HG02623 (cell line): Measurements from ENCODE around the gene GPATCH2L.

Experiments used
- ATAC-seq: cut with Tn5 transposase; IDR thresholded peaks from one replicate; pipeline ENCODE4 v1.9.1; 2021; ENCODE audit warnings: moderate library complexity; ENCODE audit not compliant: unreplicated experiment

Gene GPATCH2L

DNA sequence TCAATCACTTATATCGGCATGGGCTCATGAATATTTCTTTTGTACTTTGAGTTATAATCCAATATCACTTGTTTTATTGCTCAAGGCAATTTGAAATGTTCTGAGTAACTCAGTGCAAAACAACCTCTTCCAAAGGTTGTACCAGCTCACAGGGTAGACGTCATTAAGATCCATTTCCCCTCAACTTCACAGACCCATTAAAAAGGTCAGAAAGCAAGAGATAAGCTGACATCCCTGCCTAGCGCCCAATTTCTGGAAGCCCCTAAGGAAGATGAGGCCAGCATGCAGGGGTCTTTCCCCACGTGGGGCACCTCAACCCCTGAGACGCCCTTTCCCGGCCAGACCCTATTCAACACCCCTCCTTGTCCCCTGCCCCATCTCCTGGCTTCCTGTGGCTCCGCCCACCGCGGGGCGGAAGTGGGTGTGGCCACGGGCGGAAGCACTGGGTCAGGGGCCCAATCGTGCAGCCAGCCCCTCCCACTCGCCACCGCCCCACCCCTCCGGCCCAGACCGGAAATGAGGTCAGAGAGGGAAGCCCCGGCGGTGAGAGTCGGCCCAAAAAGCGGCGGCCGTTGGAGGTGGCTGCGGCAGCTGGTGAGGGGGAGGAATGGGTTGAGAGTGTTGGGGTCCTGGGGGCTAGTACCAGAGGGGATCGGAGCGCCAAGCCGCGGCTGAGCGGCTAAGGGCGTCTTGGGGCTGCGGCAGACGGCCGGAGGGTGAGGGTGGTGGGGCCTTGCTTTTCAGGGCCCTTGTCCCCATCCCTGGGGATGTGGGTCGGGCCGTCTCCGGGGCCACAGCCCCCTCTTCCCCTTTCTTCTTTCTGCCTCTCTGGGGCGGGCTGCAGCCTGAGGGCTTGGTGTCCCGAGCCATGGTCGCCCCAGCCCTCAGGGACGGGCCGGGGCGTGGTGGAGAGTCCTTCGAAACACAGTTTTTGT, at the start of gene GPATCH2L:
GPATCH2L (plus strand) TSS at position 525 of the 935 bp plus-strand sequence. CDS start 2,442 bp downstream, outside the sequence.
- peak; percentile 88 for ATAC-seq

DNA sequence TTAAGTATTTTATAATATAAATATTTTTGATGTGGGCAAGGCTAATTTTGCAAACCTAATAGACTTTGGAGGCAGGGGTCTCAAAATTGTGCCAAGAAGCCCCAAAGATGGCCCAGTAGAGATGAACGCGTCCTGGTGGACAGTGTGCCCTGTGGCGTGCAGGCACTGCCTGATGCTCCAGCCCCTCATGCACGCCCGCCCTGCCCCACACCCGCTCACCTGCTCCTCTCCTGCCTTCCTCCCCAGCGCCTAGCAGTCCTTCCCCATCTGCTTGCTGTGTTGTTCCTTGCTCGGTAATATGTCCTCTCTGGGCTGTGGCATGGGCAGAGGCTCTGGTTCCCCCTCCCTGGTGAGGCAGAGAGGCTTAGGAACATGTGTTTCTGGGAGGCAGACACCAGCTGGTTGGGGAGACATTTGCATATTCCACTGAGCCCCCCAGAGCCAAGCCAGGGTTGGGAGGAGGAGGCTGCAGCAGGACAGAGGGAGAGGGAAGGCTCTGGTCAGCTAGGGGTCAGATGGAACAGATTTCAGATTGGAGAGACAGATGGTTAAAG, 46.8 kb upstream of the GPATCH2L start:
- ATAC-seq = no peak

DNA sequence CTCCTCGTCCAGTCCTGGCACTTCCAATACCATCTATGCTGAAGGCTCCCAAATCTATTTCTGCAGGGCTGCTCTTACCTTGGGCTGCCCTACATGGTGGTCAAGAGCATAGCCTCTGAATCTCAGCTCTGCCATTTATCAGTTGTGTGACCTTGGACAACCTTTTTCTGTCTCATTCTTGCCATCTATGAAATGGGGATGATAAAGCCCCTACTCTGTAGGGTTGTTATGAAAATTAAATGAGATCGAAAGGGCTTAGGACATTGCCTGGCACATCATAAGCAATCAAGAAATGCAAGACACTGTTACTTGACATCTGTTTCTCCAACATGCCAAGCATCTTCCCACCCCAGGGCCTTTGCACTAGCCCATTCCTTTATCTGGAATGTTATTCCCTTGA, 45.5 kb upstream of the GPATCH2L start:
- ATAC-seq = no peak

DNA sequence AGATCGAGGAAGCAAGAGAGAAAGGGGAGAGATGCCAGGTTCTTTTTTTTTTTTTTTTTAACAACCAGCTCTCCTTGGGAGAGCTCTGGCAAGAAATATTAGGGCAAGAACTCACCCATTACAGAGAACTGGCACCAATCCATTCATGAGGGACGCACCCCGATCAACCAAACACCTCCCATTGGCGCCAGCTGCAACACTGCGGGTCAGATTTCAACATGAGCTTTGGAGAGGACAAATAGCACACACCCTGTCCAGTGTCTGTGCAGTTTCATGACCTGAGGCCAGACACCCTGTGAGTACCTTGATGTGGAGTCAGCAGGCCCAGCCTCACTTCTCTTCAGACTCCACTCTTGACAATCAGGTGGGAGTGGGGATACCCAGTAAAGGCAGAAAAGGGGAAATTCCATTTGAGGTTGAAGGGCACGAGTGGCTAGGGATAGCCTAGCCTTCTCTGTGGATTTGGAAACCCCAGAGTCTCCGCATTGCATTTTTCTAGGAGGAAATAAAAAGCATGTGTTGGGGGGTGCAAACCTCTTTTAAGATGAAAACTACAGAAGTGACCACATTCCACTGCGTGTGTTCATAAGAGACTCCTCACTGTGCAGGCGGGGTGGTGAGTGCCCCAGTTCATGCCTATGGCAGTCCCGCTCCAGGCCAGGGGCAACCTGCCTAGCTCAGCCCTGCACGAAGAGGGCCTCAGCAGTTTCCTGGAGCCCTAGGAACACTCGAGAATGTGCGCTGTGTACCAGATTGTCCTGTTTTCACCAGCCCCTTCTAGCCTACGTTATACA, 42.4 kb upstream of the GPATCH2L start:
- no peak for ATAC-seq

DNA sequence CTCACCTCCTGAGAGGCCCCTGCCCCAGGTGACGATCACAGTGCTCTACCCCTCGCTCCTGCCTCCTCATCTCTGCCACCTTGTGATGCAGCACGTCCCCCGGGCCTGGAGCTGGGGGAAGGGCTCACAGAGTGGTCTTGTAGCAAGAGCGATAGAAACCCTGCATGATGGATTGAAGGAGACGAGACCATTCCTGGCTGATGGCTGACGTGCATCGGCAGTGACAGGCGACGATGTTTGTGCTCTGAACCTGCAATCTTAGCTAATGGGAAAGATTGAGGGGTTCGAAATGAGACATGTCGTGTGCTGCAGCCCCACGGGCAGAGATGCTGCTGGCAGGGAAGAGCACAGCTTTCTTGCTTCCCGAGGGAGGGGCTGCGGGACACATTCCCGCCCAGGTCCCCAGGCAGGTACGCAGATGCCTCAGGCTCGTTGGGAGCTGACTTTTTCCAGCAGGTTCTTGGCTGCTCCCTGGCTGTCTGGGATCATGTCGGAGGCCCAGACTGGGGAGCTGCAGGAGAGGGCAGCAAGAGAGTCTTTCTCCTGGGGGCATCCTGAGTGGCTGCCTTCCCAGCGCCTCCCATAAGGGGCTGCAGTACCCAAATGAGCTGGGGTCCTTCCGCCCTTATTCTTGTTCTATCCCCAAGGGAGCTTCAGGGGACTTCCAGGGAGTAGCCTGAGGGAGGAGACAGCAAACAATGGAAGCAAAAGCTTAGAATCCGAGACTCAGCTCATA, 38.7 kb upstream of the GPATCH2L start:
- ATAC-seq = no peak

DNA sequence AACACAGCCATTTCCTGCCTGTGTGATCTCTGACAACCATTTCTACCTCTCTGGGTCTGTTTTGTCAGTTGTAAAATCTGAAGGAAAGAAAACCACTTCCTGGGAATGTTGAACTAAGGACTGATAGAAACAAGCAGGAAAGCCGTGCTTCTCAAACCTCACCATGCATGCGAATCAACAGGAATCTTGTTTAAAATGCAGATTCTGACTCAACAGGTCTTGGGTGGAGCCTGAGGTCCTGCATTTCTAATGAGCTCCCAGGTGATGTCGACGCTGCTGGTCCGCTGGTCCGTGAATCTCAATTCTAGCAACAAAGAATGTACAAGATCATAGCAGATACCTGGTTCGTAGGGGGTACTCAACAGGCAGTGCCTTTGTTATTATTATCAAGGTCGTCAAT, 38.0 kb upstream of the GPATCH2L start:
- no peak for ATAC-seq

DNA sequence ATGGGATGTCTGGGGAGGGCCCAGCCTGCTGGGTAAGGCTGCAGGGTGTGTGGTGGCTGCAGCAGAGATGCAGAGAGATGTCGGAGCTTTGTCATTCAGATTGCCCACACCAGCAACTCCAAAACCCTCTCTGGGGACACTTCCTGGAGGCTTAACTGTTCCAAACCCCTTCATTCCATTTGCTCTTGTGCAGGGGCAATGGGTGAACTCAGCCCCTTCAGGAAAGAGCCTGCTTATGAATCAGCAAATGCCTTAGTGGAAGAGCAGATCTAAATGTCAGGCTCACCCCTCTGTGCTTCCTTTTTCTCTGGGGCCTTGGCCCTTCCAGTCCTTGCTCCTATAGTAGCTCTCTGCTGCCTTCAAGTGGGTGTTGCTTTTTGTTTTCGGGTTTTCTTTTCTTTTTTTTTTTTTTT, 36.7 kb upstream of the GPATCH2L start:
- no peak for ATAC-seq

DNA sequence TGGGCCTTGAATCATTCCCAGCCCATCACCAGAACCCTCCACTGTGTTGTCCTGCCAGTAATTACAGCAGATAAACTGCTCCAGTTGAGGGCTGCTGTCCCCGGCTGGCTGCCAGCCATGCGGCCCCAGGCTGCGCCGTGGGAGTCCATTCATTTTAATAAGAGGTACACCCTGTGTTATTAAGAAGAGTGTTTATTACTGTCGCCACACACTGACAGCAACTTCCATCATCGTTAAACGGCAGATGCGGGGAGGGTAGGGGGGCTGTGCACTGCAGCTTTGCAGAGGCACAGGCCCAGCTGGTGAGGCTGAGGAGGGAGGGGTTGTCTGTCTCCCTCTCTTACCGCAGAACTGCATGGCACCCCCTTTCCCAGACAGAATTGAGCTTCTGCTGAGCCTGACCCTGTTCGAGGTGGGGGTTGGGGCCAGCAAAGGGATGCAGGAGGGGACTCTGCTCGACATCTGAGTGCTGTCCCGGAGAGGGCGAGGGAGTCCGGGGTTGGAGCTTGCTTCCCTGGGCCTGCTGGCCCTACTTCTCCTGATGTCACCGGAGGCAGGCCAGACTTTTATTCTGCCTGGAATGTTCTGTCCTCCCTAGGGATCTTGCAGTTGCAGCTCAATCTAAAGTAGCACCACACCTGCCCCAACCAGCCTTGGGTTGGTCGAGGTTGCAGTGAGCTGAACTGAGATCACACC, 33.8 kb upstream of the GPATCH2L start:
- ATAC-seq = no peak

DNA sequence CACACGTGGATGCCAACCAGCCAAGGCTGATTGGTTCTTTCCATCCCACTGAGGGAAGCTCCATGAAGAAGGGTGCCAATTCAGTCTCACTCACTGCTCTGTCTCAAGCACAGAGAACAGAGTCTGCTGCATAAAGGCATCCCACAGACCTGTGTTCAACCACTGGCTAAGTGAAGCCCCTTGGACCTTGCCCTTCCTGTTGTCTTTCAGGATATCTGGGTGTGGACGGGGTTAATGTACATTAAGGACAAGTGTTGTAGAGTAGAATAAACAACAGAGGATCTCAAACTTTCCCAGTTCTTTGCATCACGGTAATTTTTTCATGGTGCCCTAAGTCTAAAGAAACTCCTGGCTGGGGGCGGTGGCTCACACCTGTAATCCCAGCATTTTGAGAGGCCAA, 33.1 kb upstream of the GPATCH2L start:
- ATAC-seq = no peak

DNA sequence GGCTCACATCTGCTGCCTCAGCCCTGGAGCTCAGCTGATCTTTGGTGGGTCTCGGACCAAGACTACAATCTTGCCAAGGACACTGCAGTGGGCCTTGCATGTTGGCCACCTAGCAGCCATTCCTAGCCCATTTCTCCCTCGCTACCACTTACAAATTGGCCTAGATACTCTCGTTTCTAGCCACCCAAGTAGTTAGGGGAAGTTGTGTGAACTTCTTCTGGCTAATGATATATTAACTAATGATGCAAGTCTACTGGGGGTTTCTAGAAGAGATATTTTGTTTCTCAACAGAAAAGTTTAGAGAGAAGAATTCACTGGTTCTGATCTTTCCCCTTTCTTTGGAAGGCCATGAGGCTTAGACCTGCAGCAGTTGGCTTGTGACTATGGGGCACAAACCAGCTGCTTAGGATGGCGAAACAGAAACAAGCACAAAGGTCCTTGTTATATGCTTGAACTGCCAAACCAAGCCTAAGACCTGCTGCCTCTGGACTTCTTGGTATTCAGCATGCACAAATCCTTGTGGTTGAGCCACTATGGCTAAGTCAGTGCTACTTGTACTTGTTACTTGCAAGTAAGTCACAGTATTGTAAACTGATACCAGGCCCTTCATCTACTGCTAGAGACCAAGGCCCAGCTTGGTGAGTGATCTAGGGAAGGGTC, 30.5 kb upstream of the GPATCH2L start:
- ATAC-seq = no peak

DNA sequence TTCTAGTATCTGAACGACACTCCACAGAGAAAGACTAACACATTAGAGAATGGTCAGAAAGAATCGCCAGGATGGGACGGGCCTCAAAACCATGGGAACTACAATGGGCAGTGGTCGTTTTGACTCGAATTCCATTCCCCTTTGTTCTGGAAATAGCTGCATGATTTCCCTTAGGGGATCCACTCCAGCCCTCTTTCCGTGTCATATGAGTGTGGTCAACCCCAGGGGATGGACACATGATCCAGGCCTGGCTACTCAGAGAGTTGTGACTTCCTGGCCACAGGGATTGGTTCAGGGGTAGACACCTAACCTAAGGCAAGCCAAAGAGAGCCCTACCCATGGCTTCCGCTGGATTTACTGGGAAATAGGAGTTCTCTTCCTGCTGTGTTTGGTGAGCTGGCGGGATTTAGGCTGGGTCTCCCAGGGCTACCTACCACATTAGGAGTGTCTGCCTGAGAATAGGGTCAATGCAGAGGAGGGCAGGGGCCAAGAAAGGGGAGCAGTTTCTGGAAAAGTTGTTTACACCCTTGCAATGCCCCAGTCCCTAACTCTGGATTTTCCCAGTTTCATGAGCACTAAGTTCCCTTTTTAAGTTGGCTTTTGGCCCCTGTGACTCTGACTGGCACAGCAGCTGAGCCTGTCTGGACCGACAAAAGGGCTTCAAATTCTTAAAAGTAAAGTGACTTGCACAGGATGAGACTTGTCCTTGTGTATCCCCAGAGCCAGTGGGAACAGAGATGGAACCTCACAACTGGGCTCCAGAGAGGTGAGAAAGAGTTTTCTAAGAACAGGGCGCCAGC, 28.1 kb upstream of the GPATCH2L start:
- ATAC-seq = no peak

DNA sequence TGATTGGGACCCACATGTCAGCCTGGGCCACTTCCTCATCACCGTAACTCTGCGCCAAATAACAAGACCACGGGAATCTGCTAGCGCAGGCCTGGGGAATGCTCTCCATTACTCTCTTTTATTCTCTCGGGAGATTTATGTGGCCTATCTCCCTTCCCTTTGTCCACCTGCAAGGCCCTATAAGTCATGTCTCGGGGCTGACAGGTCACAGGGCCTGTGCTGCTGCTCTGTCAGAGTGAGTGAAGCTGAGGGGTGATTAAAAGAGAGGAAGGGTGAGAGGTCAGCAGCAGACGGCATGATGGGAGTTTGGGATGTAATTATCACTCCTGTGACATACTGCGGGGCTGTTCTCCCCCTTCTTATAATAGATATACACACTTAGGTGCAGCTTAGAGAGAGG, 26.2 kb upstream of the GPATCH2L start:
- ATAC-seq = no peak

DNA sequence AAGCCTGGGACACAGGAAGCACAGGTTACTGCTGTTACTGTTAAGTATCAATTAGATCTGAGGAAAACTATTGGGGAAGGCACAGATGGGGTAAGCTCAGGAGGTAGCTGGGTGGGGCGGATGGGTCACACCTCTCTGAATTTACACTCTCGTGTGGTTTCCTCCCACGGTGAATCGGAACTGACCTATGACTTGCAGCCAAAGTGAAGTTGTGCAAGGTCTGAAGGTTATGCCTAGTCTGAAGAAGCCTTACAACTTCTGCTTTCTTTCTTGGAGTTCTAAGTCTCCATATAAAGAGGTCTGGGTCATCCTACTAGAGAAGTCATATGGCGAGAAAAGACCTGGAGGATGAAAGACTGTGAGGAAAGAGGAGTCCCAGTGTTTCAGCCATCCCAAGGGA, 25.6 kb upstream of the GPATCH2L start:
- ATAC-seq = no peak

DNA sequence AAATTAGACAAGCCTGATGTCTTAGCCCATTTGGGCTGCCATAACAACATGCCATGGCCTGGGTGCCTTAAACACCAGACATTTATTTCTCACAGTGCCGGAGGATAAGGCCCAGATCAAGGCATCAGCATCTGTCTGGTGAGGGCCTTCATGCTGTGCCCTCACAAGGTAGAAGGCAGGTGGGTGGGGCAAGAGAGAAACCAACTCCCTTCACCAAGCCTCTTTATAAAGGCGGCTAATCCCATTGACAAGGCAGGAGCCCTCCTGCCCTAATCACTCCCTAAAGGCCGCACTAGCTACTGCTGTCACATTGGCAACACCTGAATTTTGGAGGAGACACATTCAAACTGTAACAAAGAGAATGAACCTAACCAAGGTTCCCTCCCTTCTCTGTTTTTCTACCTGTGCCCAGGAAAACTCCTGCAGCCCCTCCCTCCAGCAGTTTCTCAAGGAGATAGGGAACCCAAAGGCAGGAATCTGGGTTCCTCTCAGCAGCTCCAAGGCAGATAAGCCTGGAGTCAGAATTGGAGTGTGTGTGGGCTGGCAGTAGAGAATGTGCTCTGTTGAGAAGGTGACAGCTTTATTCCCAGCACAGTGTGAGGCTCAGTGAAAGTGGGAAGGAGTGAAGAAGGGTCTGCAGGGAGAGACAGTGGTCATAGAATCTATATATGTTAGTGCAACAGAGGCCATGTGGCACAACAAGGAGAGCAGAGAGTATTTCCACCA, 21.7 kb upstream of the GPATCH2L start:
- ATAC-seq = no peak

DNA sequence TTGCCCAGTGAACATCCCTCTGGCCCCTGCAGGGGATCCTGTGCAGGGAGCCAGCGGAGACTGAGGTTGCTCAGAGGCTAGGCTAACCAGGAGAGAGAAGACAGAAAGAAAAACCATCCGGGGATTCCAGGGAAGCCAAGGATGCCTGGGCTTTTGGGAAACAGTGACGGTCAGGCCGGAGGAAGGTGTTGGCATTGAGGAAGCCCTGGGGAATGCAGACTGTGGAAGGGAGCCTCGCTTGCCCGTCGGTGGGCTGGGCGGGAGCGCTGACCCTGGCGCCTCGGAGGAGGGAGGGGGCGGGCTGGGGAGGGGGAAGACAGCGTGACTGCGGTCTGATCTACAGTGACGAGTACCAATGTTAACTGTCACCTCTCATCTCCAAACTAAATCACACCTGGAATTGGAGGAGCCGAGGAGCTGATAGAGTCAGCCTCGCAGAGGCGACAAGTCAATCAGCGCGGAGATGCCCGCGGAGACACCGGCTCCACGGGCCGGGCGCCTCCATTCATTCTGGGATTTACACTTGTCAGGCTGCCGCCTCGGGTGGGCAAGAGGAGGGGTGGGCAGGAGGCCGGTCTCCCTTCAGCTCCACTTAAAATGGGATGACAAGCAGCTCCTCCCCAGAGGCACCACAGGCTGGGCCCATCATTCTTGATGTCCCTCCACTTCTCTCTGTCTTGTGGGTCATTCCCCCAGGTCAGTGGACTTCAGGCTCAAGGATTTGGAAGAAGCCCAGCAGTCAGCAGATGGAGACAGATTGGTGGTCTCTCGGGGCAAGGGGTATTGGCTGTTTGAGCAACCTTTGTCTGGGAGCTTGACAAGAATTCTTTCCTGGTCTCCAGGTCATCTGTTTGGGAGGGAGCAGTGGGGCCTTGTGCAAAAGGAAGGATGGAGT, 20.4 kb upstream of the GPATCH2L start:
- no peak for ATAC-seq

DNA sequence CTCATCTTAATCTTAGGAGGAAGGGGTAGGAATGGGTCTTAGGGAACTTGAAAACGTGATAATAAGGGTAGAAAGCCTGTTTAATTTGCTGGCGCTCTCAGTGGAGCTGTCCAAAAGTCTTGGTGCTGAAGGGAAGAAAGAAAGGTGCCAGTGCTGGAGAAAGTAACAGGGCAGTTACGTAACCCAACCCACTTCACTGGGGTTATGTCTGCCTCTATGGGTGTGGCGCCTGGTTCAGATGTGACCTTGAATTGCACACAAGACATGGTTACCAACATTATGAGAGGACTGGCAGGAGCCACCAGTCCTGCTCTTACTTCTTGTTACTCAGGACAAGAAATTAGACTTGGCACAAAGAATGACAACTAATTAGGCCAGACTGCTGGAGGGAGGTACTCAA, 18.6 kb upstream of the GPATCH2L start:
- ATAC-seq = no peak

DNA sequence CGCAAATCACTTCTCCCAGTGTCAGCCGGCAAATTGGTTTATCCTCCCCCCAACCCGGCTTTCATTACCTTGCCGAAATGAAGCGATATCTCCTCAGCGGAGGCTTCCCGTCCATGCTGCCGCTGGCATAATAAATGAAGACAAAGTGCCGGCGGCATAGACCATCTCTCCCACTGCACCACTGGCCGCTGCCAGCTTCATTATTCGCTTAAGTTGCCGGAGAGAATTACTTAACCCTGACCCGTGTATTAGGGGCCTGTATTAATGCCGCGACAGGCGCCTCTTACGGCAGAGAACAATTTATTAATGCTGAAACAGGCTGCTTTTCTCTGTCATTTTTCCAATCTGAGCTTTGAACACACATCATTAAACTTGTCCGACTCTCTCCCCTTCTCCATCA, 17.5 kb upstream of the GPATCH2L start:
- ATAC-seq = no peak
